Epidermal melanocyte (primary cell): ENCODE measurements around the gene FOXK2.

Experiments
- DNase-seq: peaks from one replicate; pipeline ENCODE4 v3.0.0; 2011; ENCODE audit warnings: low spot score; ENCODE audit not compliant: insufficient read length

Gene FOXK2

GRCh38 chr17:82605939-82606600, 86.5 kb downstream of the FOXK2 start:
- DNase-seq = no peak

DNA sequence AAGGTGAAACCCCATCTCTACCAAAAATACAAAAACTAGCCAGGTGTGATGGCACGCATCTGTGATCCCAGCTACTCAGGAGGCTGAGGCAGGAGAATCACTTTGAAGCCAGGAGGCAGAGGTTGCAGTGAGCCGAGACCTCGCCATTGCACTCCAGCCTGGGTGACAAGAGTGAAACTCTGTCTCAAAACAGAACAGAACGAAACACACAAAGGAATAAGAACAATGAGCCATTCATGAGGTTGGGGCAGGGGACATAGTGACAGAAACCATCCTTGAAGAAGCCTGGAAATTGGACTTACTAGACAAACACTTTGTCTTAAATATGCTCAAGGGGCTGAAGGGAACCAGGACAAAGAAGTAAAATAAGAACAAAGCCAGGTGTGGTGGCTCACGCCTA, 89.3 kb downstream of the FOXK2 start:
- DNase-seq = no peak

DNA sequence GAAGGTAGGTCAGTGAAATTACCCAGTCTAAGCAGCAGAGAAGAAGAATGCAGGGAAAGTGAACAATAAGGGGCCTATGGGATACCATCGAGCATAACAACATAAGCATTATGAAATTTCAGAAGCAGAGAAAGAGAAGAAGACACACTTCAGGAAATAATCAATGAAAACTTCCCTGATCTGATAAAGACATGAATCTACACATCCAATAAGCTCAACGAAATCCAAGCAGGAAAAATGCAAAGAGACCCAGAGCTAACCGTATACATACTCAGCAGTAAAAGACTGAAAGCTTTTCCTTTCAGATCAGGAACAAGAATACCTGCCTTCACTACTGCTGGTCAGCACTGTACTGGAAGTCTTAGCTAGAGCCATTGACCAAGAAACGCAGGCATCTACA, 90.1 kb downstream of the FOXK2 start:
- DNase-seq = no peak

DNA sequence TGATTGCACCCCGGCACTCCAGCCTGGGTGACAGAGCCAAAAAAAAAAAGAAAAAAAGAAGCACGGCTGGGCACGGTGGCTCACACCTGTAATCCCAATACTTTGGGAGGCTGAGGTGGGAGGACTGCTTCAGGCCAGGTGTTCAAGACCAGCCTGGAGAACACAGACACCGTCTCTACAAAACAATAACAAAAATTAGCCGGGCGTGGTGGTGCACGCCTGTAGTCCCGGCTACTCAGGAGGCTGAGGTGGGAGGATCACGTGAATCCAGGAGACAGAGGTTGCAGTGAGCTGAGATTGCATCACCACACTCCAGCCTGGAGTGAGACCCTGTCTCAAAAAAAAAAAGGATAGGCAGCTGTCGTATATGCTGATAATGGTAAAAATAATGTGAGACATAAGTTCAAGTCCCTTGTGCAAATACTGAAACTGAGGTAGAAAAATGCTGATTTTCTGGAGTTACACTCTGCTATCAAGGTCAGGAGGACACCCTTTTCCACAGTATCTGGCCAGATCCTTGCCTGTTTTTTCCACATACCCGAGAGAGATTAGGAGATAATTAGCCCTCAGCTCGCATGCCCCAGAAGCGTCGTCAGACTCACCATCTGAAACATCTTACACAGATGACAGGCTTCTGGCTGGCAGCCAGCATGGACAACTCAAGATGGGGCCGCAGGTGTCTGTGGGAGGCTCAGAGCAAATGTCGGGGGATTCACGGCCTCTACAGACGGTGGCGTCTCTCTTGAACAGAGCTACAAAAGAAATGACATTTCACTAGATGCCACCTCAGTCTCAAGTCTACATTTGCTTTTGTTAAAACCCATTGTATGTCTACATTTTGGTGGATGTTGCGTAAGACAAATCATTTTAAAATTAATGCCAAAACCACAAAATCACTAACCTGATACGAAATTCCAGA, 91.9 kb downstream of the FOXK2 start:
- DNase-seq = no peak

GRCh38 chr17:82613283-82614094, 94.0 kb downstream of the FOXK2 start:
- no peak for DNase-seq

GRCh38 chr17:82614095-82614631, 94.6 kb downstream of the FOXK2 start:
- DNase-seq = no peak

DNA sequence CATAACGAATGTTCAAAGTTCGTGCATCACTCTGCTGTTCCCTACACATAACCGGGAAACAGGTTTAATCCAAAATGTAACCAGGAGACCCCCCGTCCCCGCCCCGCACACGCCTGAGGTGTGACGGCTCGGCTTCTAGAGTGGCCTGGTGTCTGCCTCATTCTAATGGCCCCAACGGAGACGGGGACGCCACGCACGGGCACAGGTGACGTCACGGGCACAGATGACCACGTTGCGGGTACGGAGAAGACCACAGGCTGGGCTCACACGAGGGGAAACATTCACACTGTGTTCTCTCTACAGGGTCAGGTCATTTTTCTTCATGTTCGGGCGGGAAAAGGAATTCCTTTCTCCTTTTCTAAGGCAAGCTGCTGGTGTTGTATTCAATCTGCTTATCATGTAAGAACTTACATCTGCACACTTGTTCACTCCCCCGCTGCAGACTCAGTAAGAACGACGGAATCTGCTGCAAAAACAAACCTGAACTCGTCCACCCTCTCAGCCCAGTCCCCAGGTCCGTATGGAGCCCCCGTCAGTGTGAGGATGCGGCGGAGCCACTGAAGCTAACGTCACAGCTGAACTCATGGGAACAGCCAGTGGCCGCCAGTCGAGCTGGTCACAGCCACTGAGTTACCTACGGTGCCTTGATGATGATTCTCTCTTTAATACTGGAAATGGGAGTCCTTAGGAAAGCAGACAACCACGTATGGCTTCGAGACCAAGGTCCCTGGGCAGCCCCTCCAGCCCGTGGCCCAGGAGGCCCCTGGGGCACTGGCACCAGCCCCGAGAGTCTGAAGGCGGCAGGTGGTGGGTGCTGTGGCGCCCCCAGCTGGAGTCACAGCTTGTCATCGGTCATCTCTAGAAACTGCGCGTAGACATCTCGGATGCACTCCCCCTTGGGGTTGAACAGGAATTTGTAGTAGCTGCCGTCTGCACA, 95.8 kb downstream of the FOXK2 start:
- no peak for DNase-seq

DNA sequence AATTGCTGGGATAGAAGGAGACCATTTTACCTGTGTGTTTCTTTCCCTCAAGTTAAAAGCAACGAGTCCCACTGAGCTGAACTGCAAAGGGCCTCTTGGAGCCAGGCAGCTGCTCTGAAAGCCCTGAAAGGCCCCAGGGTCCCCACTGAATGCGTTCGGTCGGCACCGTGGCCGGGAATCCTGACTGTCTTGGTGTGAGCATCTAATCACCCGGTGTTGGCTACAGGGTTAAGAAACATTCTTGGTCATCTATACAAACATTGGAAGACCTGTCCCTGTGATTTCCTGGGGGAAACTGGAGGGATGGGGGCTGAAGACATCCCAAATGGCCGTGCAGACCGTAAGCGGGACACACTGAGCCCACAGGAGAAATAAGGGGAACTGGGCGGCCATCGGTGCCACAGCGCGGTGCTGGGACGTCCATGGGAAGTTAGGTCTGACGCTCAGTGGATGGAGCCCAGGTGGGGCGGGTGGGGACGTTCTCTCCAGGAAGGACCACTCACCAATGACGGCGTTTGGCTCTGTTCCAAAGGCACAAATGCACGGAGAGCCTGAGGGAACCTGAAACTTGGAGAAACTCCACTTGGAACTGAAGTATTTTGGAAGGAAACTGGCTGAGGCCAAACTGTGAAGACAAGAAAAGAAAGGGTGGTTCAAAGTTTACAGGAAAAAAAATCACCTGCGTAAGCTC, 96.6 kb downstream of the FOXK2 start:
- DNase-seq = no peak

DNA sequence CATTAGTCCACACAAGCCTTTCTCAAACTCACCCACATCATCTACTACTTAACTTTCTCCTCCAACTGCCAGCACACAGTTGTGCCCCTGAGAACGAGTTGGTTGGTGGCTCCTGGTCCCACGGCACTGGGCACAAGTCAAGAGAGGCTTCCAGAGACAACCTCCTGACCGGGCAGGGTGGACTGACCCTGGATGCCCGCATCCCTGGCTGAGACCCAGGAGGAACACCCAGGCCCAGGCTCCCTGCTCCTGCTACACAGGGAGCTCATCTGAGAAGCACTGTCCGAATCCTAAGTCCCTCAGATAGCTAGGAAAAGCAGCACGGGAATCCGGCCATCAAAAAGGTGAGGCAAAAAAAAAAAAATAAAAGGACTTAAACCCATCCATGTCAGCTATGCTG, 99.7 kb downstream of the FOXK2 start:
- no peak for DNase-seq

GRCh38 chr17:82619641-82620040, 100.1 kb downstream of the FOXK2 start:
- no peak for DNase-seq

DNA sequence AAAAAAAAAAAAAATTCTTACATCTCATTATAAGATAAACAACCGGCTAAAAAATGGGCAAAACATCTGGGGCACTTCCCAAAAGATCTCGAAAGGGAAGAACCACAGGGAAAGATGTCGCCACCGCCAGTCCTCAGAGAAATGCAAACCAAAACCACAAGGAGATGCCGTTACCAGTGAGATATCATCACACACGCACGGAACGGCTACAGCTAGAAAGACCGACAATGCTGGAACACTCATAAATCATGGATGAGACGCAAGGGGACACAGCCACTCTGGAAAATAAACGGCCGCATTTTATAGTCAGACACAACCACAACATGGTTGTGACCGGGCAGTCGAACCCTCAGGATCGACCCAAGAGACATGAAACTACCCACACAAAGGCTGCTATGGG, 104.2 kb downstream of the FOXK2 start:
- no peak for DNase-seq

DNA sequence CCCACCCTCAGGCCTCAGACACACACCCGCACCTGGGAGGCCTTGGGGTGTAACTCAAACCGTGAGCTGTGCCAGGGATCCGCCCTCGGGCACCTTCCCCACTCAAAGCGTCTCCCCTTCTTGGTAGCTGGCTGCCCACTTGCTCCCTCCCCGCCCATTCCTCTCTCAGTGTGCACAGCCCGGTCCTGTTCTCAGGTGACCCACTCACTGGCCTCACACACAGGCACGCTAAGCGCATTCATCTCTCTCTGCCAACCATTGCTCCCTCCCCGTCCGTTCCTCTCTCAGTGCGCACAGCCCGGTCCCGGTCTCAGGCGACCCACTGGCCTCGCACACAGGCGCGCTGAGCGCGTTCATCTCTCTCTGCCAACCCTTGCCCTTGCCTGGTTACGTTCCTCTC, 107.9 kb downstream of the FOXK2 start:
- DNase-seq = no peak

DNA sequence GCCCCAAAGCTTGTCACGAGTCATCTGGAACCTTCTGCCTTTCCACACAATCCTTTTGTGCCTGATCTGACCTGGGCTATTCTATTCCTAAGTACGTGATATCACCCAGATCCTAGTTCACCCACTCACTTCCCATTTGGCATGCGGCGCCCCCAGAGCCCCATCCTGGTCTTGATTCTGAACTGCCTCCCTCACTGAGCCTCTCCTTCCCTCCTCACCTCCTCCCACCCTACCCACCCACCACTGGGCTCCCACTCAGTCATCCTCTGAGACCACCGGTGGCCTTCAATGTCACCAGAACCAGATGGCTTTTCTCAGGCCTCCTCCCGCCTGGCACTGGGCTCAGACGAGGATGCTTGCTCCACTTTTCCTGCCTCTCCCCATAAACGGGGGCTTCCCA, 110.2 kb downstream of the FOXK2 start:
- no peak for DNase-seq

- DNase-seq = no peak
Measured at GRCh38 chr17:82630212-82630611, 110.7 kb downstream of the FOXK2 start.

DNA sequence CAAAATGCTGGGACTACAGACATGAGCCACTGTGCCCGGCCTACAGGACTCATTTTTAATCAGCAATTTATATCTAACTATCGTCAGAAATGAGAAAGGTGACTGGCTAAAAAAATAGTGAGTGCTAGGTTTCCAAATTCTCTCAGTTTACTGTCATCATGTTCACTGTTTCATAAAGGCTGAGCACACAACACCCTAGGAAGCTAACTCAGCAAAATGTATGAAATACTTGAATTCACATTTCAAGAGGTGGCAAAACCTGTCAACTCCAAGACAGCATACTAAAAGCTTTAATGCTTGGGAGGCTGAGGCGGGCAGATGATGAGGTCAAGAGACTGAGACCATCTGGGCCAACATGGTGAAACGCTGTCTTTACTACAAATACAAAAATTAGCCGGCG, 112.0 kb downstream of the FOXK2 start:
- DNase-seq = no peak

- no peak for DNase-seq
Measured at GRCh38 chr17:82632451-82632850, 112.9 kb downstream of the FOXK2 start.

- DNase-seq = no peak
Measured at GRCh38 chr17:82633343-82633742, 113.8 kb downstream of the FOXK2 start.

- no peak for DNase-seq
Measured at GRCh38 chr17:82636626-82637598, 117.4 kb downstream of the FOXK2 start.
